GM21390 (cell line): ENCODE results near the gene RPGRIP1.
"Not testable (repeated sequence)": the region's sequence is repeated elsewhere in the genome, so short reads cannot be mapped to it uniquely, and the experiment has no call there.

Source experiments
- ATAC-seq: cut with Tn5 transposase; IDR thresholded peaks from one replicate; pipeline ENCODE4 v1.9.1; 2021; ENCODE audit not compliant: unreplicated experiment

Gene RPGRIP1

DNA sequence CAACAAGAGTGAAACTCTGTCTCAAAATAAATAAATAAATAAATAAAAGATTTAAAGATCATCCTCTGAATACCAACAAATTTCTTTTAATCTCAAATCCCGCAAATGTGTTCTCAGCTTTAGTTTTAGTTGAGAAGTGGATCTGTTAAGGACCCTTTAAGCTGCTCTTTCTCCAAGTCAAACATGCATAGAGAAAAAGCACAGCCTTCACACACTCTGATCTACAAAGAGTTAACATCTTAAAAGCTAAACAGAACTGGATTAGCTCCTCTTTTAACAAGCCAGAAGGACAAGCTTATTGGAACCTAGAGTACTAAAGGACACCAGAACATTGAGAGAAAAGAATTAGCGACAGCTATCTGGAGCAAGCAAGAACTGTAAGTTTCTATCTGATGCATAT, at the start of gene RPGRIP1:
RPGRIP1 (plus strand) TSS at position 301 of the 400 bp plus-strand sequence. CDS start 7,894 bp downstream, outside the sequence.
- ATAC-seq = no peak

DNA sequence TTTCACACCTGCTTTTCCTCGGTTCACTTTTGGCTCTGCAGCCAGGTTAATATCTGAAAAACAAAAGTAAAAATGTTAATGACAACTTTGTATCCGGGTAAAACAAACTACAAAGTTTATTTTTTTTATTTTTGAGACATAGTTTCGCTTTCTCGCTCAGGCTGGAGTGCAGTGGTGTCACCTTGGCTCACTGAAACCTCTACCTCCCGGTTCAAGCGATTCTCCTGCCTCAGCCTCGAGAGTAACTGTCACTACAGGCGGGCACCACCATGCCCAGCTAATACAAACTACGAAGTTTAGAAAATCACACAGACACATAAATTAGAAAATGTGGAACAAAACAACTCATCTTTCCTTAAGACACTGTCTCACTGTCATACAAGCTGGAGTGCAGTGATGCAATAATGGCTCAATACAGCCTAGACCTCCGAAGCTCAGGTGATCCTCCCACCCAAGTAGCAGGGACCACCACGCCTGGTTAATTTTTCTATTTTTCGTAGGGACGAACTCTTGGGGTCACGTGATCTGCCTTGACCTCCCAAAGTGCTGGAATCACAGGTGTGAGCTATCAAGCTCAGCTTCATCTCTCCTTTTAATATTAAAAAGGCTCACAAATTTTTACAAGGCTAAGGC, 48.7 kb upstream of the RPGRIP1 start:
- no peak for ATAC-seq

DNA sequence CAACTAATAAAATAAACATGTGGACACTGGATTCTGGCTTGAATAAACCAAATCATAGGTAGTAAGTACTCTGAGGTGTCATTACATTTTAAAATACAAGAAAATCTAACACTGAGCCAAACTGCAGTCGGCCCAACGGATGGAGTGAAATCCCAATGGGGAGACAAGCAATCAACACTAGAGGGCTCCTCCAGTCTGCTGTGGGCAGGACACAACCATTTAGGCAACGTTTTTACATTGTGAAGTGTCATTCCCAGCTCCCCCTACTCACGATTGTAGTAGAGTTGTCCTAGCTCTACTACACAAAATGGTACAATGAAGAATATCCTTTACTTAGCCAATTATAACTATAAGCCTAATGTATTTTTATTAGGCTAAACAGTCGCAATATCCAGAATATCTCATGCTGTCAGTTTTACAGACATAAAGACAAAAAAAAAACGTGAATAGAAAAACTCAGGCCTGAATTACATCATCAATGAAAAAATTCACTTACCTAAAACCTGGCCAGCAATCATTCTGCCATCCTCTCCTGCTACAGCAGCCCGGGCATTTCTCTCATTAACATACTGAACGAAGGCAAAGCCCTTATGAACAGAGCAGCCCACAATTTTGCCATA, 46.3 kb upstream of the RPGRIP1 start:
- ATAC-seq = no peak

DNA sequence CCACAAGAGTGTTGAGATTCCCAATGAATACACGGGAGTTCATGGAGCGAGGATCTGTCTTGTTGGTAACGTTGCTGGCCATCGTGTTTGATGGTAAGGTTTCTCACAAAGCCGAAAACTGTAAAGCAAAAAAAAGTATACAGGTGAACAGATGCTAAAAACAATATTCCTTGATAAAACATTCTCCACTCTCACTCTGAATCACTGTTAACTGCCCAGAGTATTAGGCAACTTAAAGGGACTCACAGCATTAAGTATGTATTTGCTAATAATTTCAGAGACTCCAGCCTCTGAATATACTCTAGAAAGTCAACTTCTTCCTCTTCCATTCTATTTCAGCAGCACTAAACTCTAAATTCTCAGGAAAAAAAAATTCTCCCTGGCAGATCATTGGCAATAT, 45.8 kb upstream of the RPGRIP1 start:
- no peak for ATAC-seq

DNA sequence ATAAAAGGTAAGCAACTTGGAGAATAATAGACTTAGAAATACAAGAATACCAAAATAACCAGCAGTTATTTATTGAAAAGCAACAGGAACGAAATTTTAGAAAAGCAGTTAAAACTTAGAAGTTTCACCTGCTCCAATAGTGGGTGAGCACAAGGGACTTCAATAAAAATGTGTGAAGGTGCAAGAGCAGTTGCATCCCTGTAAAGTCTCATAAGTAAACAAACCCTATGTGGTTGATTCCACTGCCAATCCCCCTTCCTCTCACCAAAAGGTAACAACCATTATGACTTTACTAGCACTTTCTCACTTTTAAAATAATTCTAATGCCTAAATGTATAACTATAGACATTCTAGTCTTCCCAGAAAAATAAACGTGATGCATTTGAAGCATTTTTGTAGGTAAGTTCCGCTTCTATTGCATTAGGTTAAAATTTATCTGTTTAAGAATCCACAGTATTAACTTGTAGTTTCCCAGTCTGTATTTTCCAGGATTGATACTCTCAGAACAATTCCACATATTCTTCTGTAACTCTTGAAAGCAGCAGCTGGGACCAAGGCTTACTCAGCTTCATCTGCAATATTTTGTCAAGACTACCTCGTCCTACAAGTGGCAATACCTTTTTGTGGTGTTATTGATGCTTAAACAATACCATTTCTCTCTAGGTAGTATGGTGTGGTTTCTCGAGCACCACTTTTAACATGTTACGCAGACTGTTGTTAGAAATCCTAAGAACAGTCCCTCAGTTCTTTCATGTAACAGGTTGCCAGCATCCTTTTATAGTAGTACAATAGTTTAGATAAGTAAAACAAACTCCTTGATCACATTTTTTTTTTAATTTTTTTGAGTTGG, 42.7 kb upstream of the RPGRIP1 start:
- ATAC-seq = no peak

DNA sequence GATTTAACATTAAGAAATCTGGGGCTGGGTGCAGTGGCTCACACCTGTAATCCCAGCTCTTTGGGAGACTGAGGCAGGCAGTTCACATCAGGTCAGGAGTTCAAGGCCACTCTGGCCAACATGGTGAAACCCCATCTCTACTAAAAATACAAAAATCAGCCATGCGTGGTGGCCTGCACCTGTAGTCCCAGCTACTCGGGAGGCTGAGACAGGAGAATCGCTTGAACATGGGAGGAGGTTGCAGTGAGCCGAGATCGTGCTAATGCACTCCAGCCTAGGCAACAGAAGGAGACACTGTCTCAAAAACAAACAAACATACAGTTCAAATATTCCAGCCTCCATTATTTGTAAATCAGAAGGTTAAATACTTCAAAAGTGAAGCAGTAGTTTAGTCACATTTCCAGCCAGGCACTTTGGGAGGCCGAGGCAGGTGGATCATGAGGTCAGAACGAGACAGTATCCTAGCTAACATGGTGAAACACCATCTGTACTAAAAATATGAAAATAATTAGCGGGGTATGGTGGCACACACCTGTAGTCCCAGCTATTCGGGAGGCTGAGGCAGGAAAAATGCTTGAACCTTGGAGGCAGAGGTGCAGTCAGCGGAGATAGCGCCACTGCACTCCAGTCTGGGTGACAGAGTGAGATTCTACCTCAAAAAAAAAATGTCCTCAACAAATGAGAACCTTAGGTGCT, 40.9 kb upstream of the RPGRIP1 start:
- no peak for ATAC-seq

DNA sequence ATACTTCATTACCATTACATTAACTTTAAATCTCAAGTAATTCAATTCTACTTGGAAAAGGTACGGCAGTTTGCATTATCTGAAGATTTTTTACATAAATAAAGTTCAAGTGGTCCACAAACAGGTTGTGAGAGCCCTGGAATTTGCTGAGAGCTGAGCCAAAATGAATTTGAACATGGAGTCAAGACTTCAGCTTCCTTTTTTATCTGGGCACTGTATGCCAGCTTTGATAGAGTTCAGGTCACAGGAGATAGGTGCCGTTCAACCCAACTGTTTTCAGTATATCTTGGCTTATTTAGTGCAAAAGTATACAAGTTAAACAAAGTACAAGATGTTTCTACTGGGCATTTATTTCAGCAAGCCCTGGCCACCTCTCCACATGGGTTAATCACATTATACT, 39.5 kb upstream of the RPGRIP1 start:
- no peak for ATAC-seq

DNA sequence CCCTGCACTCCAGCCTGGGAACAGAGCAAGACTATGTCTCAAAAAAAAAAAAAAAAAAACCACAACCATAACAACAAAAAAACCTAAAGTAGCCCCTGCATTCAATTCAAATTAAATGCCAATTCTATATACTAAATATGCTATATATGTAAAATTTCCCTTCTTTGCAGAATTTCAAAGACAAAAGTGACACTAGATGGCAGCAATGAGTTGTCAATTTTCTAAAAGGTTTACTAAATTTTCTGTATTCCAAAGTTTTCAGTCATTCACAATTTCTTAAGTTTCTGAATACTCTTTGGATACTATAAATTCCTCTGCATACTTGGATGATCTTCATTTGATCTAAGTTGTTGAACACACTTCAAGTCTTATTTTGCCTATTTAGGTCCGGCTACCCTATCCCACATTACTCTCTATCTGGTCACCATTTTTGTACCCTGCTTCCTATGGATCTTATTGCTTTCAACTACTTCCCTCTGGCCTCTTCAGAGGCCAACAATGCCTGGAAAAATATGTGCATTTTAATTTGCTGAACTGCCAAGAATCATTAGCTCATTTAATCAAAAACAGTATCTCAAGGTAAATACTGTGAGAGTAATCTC, 38.6 kb upstream of the RPGRIP1 start:
- ATAC-seq = no peak

DNA sequence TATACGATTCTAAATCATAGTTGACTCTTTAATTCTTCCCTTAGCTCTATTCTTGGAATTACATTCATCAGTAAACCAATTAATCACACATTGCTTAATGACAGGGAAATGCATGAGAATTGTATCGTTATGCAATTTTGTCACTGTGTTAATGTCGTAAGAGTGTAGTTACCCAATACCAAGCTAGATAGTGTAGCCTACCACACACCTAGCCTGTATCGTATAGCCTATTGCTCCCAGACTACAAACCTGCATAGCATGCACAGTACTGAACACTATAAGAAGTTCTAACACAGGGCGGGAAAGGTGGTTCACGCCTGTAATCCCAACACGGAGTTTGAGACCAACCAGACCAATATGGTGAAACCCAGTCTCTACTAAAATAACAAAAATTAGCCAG, 35.3 kb upstream of the RPGRIP1 start:
- no peak for ATAC-seq

DNA sequence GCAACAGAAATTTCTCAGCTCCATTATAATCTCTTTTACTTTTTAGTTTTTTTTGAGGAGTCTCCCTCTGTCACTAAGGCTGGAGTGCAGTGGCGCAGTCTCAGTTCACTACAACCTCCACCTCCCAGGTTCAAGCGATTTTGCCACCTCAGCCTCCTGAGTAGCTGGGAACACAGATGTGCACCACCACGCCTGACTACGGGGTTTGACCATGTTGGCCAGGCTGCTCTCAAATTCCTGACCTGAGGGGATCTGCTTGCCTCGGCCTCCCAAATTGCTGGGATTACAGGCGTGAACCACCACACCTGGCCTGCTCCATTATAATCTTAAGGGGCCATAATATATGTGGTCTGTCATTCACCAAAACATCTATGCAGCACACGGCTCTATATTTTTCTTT, 34.1 kb upstream of the RPGRIP1 start:
- ATAC-seq = no peak

DNA sequence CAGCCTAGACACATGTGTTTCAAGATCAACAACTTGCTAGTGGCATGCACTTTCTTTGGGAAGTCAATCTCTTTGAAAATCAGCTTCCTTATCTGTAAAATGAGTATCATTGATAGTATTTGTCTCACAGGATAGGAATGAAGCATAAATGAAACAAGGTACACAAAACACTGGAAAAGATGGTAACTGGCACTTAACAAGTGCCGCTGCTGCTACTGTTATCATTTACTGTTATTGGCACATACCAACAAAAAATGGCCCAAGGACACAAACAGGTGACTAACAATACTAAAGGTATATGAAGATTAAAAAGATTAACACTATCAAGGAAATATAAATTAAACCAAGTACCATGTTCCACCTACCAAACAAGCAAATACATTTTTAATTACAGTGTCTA, 31.5 kb upstream of the RPGRIP1 start:
- no peak for ATAC-seq

DNA sequence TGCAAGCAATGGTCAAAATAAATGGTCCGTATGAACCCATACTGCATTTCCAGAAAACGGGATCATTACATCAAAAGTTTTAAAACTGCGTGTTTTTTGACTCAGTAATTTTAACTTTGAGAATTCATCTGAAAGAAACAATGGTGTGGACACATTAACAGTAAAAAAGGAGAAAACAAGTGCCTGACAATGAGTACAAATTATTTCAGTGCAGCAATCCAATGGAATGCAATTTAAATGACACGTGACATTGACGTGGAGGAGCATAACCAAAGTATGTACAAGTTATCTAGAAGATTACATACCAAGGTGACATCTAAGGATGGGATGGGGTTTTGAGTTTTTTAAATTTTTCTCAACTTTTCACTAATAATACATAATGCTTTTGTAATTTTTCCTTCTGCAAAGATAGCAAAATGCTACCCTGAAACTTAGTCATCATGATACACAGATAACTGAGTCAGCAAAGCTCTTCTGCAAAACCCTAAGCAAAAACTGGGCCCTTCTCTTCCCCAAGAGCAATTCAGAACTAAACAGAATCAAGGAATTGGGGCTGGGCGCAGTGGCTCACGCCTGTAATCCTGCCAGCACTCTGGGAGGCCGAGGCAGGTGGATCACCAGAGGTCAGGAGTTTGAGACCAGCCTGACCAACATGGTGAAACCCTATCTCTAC, 31.0 kb upstream of the RPGRIP1 start:
- no peak for ATAC-seq

DNA sequence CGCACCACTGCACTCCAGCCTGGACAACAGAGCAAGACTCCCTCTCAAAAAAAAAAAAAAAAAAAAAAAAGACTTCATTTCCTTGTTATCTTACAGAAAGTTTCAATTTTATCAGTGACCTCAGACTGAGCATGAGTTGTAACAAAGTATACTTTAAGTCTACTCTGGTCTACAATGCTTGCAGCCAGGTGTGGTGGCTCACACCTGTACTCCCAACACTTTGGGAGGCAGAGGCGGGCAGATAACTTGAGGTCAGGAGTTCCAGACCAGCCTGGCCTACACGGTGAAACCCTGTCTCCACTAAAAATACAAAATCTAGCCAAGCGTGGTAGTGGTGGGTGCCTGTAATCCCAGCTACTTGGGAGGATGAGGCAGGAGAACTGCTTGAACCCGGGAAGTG, 28.7 kb upstream of the RPGRIP1 start:
- no peak for ATAC-seq

DNA sequence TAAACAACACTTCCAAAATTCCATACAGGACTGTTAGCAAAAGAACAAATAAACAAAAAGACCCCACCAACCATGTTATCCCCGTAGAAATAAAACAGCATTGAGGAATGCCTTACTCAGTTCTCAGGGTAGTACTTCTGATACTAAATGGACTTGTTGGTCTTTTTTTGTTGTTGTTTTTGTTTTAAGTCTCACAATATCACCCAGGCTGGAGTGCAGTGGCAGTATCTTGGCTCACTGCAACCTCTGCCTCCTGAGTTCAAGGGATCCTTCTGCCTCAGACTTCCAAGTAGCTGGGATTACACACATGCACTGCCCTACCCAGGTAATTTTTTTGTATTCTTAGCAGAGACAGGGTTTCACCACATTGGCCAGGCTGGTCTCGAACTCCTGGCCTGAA, 27.7 kb upstream of the RPGRIP1 start:
- no peak for ATAC-seq

DNA sequence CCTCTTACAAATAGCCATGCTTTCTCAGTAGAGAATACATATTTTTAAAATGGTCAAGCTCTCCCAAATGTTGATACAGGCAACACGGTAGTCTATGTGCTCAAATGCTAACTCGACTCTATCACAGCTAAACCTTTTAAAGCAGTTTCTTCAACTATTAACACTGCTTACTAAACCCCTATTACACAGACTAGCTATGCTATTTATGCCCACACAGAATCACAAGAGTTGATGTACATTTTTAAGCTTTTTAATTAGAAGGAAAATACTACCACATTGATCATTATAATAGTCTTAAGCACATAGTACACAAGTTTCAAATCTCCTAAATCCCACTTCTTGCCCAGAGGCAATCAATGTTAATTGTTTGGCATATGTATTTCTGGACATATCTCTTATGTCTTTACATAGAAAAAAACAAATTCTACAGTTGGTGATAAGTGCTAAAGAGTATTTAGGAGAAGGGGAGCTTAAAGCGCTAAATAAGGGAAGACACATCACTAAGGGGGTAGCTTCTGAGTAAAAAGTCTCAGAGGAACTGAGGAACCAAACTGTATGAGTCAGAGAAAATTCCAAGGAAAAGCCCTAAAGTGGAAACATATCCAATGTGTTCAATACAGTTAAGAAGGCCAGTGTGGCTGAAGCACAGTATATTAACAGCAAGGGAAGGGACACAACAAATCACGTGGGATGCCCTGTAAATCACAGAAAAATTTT, 24.3 kb upstream of the RPGRIP1 start:
- no peak for ATAC-seq

DNA sequence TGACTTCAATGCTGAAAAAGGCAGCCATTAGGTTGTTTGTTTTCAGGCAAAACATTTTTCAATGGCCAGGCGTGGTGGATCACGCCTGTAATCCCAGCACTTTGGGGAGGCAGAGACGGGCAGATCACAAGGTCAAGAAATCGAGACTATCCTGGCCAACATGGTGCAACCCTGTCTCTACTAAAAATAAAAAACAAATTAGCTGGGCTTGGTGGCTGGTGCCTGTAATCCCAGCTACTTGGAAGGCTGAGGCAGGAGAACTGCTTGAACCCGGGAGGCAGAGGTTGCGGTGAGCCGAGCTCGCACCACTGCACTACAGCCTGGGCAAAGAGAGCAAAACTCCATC, 23.8 kb upstream of the RPGRIP1 start:
- ATAC-seq = not testable (repeated sequence)

DNA sequence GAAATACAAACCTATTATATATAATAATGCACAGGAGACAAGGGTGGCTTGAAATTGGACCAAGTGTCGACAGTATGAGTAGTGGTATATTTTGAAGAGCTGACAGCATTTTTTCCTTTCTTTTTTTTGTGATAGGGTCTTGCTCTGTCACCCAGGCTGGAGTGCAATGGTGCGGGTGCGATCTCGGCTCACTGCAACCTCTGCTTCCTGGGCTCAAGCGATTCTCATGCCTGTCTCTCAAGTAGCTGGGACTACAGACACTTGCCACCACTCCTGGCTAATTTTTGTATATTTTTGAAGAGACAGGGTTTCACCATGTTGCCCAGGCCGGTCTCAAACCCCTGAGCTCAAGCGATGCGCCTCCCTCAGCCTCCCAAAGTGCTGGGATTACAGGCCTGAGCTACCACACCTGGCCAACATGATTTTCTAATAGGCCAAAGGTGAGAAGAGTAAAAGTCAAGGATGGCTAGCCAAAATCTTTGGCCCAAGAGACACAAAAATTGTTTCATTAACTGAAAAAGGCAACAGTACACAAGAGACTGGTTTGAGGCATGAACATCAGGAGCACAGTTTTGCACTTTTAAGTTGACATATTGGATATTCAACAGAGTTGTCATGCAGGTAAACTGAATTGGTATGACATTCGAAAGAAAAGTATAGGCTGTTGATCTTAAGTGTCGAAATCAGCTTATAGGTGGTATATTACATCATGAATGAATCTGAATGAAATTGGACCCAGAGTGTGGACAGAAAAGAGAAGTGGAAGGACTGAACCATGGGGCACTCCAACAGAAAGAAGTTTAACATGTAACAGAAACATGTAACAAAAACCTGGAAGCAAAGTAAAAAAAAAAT, 23.1 kb upstream of the RPGRIP1 start:
- no peak for ATAC-seq

DNA sequence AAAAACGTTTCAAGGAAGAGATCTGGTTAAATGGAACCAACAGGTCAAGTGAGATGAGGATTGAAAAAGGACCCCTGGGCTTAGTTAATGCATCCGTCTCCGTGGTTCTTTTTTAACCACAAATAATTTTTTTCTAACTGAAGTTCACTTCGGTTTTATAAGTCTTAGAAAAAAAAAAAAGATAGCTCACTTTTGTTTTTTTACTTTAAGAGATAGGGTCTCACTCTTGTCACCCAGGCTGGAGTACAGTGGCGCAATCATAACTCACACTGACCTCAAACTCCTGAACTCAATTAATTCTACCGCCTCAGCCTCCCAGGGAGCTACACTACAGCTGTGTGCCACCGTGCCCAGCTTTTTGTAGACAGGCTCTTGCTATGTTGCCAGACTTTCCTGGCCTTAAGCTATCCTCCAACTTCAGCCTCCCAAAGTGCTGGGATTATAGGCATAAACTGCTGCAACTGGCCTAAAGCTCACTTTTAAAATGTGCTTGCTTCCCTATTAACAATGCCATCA, 22.4 kb upstream of the RPGRIP1 start:
- ATAC-seq = no peak
